HCT116 (cell line): ENCODE results near the gene ZNF341. TPM values are rescaled to one million over a fixed set of nuclear protein-coding genes. Genes with fewer than 3 reads are reported as not detected.

ENCODE experiments used
- ATAC-seq: fragments of 200-7000 bp; cut with Tn5 transposase; 2 replicates; pipeline ENCODE4 v1.9.1; 2020; ENCODE audit warnings: mild to moderate bottlenecking, moderate library complexity
- BruUV-seq: library from RNA; stranded (reverse); fragments of 400-500 nt; replicated peaks from 2 replicates; lab custom pipeline; 2021; lab: Mats Ljungman, UMichigan
- CTCF ChIA-PET: fragments of 300-600 bp; sonication (Branson Sonifier 250); formaldehyde crosslinking; loops from one replicate; lab custom pipeline; 2021; ENCODE audit warnings: antibody characterized with exemption; lab: Charles Lee
- POLR2A ChIA-PET: fragments of 300-600, 350-600 bp; sonication (Branson Sonifier 250); formaldehyde crosslinking; loops from one replicate; lab custom pipeline; 2021; ENCODE audit warnings: antibody characterized with exemption; lab: Charles Lee
- RAD21 ChIA-PET, 2 experiments: fragments of 300-600 bp; sonication (Branson Sonifier 250); formaldehyde crosslinking; loops; one replicate each; lab custom pipeline; 2023; ENCODE audit warnings: low total read pairs in 2 of 2; ENCODE audit not compliant: uncharacterized antibody in 2 of 2, unreplicated experiment in 2 of 2, low non-redundant PET in 1 of 2; lab: Charles Lee
- DNase-seq: peaks from one replicate; pipeline ENCODE4 v3.0.0-alpha.2; 2010; ENCODE audit warnings: low read depth, low spot score
- H2AFZ ChIP-seq: fragments of 200-600 bp; shearing (Covaris generic), sonication (generic); 2 replicates; pipeline ENCODE4 v1.6.1; 2017; ENCODE audit warnings: low read depth, mixed run types, mixed read lengths, antibody characterized with exemption, low read length; ENCODE audit not compliant: poor library complexity, severe bottlenecking
- H3K27ac ChIP-seq: 2 replicates; pipeline ENCODE4 v1.5.1; 2012; ENCODE audit warnings: low read depth, low read length
- H3K27me3 ChIP-seq: fragments of 200-600 bp; sonication (generic); 2 replicates; pipeline ENCODE4 v1.6.1; 2016; ENCODE audit warnings: mixed run types, low read length, mixed read lengths; ENCODE audit not compliant: insufficient read depth
- H3K36me3 ChIP-seq, 2 experiments: fragments of 200-500 bp in 1 of 2; fragments of 200-600 bp in 1 of 2; sonication (Bioruptor generic) in 1 of 2; sonication (generic) in 1 of 2; 2 replicates each; pipeline versions ENCODE4 v1.5.1 to v1.6.1; 2014 to 2016; ENCODE audit warnings: low read length in 2 of 2, inconsistent platforms in 1 of 2, mixed read lengths in 1 of 2, mixed run types in 1 of 2; ENCODE audit not compliant: insufficient read depth in 2 of 2, control insufficient read depth in 1 of 2
- H3K4me1 ChIP-seq, 2 experiments: fragments of 200-600 bp in 1 of 2; sonication (generic) in 1 of 2; 2 replicates each; pipeline versions ENCODE4 v1.5.1 to v1.6.1; 2012 to 2017; ENCODE audit warnings: low read length in 2 of 2, inconsistent platforms in 1 of 2, mild to moderate bottlenecking in 1 of 2, mixed read lengths in 1 of 2, mixed run types in 1 of 2, moderate library complexity in 1 of 2; ENCODE audit not compliant: insufficient read depth in 2 of 2, control insufficient read depth in 1 of 2
- H3K4me2 ChIP-seq: fragments of 200-600 bp; sonication (generic); 2 replicates; pipeline ENCODE4 v1.6.1; 2017; ENCODE audit warnings: mixed run types, low read length, mixed read lengths
- H3K4me3 ChIP-seq, 2 experiments: fragments of 200-600 bp in 1 of 2; sonication (generic) in 1 of 2; replicated peaks in 1 of 2; 2 replicates each; pipeline ENCODE4 v1.5.1; 2011 to 2016; ENCODE audit warnings: low read length in 2 of 2, control low read depth in 1 of 2, low read depth in 1 of 2, mild to moderate bottlenecking in 1 of 2, mixed read lengths in 1 of 2, mixed run types in 1 of 2
- H3K79me2 ChIP-seq: fragments of 200-600 bp; sonication (generic); 2 replicates; pipeline ENCODE4 v1.6.1; 2017; ENCODE audit warnings: mild to moderate bottlenecking, mixed run types, low read length, moderate library complexity, mixed read lengths; ENCODE audit not compliant: insufficient read depth
- H3K9ac ChIP-seq: fragments of 200-600 bp; sonication (generic); 2 replicates; pipeline ENCODE4 v1.6.1; 2016; ENCODE audit warnings: low read length, mixed read lengths
- H3K9me2 ChIP-seq: fragments of 200-600 bp; sonication (generic), shearing (Covaris generic); 2 replicates; pipeline ENCODE4 v1.6.1; 2017; ENCODE audit warnings: mixed run types, mild to moderate bottlenecking, moderate library complexity; ENCODE audit not compliant: insufficient read depth
- H3K9me3 ChIP-seq, 2 experiments: fragments of 200-500 bp in 1 of 2; fragments of 200-600 bp in 1 of 2; sonication (Bioruptor generic) in 1 of 2; sonication (generic) in 1 of 2; 2 replicates each; pipeline ENCODE4 v1.6.1; 2014 to 2017; ENCODE audit warnings: low read length in 2 of 2, mixed read lengths in 2 of 2, inconsistent platforms in 1 of 2, low read depth in 1 of 2, mild to moderate bottlenecking in 1 of 2, mixed run types in 1 of 2, moderate library complexity in 1 of 2; ENCODE audit not compliant: control insufficient read depth in 1 of 2, insufficient read depth in 1 of 2
- H4K20me1 ChIP-seq: fragments of 200-600 bp; sonication (generic), shearing (Covaris generic); 2 replicates; pipeline ENCODE4 v1.6.1; 2017; ENCODE audit warnings: mixed run types, mild to moderate bottlenecking, moderate library complexity; ENCODE audit not compliant: insufficient read depth
- CBX3 ChIP-seq: IDR thresholded peaks from 2 replicates; pipeline ENCODE4 v1.6.1; 2012; ENCODE audit warnings: low read depth
- CEBPB ChIP-seq: IDR thresholded peaks from 2 replicates; pipeline ENCODE4 v1.6.1; 2012; ENCODE audit warnings: low read depth
- CTCF ChIP-seq, 3 experiments: fragments of 200-600 bp in 1 of 3; sonication (generic) in 1 of 3; IDR thresholded peaks in 2 of 3; conservative IDR thresholded peaks in 1 of 3; 2 replicates each; pipeline ENCODE4 v1.5.1; 2012 to 2017; ENCODE audit warnings: low read depth in 2 of 3, low read length in 2 of 3, antibody characterized with exemption in 1 of 3, borderline replicate concordance in 1 of 3, control low read depth in 1 of 3, mild to moderate bottlenecking in 1 of 3, mixed read lengths in 1 of 3, mixed run types in 1 of 3, moderate library complexity in 1 of 3; ENCODE audit not compliant: insufficient read depth in 1 of 3
- EGR1 ChIP-seq: IDR thresholded peaks from 2 replicates; pipeline ENCODE4 v1.6.1; 2012; ENCODE audit warnings: low read depth
- EZH2phosphoT487 ChIP-seq: fragments of 200-600 bp; IDR thresholded peaks from 2 replicates; pipeline ENCODE4 v1.6.1; 2018; ENCODE audit warnings: antibody characterized with exemption, borderline replicate concordance
- FOSL1 ChIP-seq: IDR thresholded peaks from 2 replicates; pipeline ENCODE4 v1.6.1; 2012; ENCODE audit warnings: low read depth
- JUND ChIP-seq: IDR thresholded peaks from 2 replicates; pipeline ENCODE4 v1.6.1; 2012
- POLR2A ChIP-seq: IDR thresholded peaks from 2 replicates; pipeline ENCODE4 v1.7.0; 2011; ENCODE audit warnings: borderline replicate concordance; ENCODE audit not compliant: insufficient read depth, insufficient read length; ENCODE audit errors: extremely low read depth
- POLR2AphosphoS5 ChIP-seq: IDR thresholded peaks from 2 replicates; pipeline ENCODE4 v1.6.1; 2011; ENCODE audit warnings: mild to moderate bottlenecking, low read depth, low read length, moderate library complexity
- REST ChIP-seq: IDR thresholded peaks from 2 replicates; pipeline ENCODE4 v1.6.1; 2012; ENCODE audit warnings: low read depth
- SP1 ChIP-seq: IDR thresholded peaks from 2 replicates; pipeline ENCODE4 v1.6.1; 2012; ENCODE audit warnings: low read depth
- ZBTB33 ChIP-seq: IDR thresholded peaks from 2 replicates; pipeline ENCODE4 v1.6.1; 2011; ENCODE audit warnings: mild to moderate bottlenecking, low read length, moderate library complexity; ENCODE audit not compliant: insufficient replicate concordance; ENCODE audit errors: extremely low read depth
- ZFX ChIP-seq: fragments of 450-650 bp; IDR thresholded peaks from 2 replicates; pipeline ENCODE4 v1.6.1; 2017
- ZNF274 ChIP-seq: fragments of 200-500 bp; sonication (Bioruptor generic); IDR thresholded peaks from 2 replicates; pipeline ENCODE4 v1.6.1; 2014; ENCODE audit warnings: mild to moderate bottlenecking, low read depth, low read length, inconsistent platforms
- intact Hi-C: fragments of 100-400 bp; cut with micrococcal nuclease; formaldehyde crosslinking; loops from 2 replicates; pipeline ENCODE4 v1.10.0; 2022
- total RNA-seq: library from RNA; stranded (reverse); gene quantifications from one replicate; pipeline ENCODE4 v1.2.1, GENCODE V29; 2021; ENCODE audit not compliant: unreplicated experiment
- TF ChIP-seq, protein P1 (sequence below): IDR thresholded peaks from 2 replicates; pipeline ENCODE4 v1.6.1; 2012

The ZNF341 gene
- total RNA-seq, 1 experiment from 2014 or later: 4.9 TPM

DNA sequence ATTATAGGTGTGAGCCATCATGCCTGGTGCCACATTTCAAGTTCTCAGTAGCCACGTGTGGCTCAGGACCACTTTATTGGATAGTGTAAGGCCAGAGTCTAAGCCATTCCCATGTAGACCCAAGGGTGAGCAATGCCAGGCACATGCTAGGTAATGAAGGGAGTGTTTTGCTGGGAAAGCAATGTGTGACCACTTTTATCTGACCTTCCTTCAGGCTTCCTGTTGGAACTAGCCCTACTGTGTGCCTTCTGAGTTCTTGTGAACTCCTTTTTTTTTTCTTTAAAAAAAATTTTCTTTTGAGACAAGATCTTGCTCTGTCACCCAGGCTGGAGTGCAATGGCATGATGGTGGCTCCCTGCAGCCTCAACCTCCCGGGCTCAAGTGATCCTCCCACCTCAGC lies 33.3 kb downstream of the ZNF341 start:
- no TSS peak for BruUV-seq
- DNase-seq: no peak

More for the DNA sequence above, 33.3 kb downstream of the ZNF341 start:
- no peaks in the 10 kb centered on the region for H3K4me1 ChIP-seq
- H3K79me2 ChIP-seq: no peaks in the 10 kb centered on the region
- no peak for ATAC-seq
- TF ChIP-seq CEBPB (no peak), EGR1 (no peak), REST (no peak), JUND (no peak), CTCF (IDR thresholded peaks at IDR 0.05 in 2 of 3, conservative IDR thresholded peaks at IDR 0.05 in 1 of 3; ENCODE audit: borderline replicate concordance in 1 of 3, insufficient read depth in 1 of 3, low read depth in 2 of 3, low read length in 2 of 3) (no peak), ZBTB33 (no peak), ZFX (no peak), CBX3 (no peak), SP1 (no peak), ZNF274 (no peak), POLR2A (no peak), POLR2AphosphoS5 (no peak), EZH2phosphoT487 (no peak), FOSL1 (no peak)
- TF ChIP-seq, protein P1, sequence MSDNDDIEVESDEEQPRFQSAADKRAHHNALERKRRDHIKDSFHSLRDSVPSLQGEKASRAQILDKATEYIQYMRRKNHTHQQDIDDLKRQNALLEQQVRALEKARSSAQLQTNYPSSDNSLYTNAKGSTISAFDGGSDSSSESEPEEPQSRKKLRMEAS: no peak
- intact Hi-C loops: no loop called here
- no peak overlapping the region for H3K4me2 ChIP-seq
- no peaks in the 10 kb centered on the region; a peak in 1 of 4 replicates for H3K36me3 ChIP-seq
- no peak overlapping the region for H2AFZ ChIP-seq
- no peaks in the 10 kb centered on the region for H3K27me3 ChIP-seq
- H3K9ac ChIP-seq: no peak overlapping the region
- ChIA-PET RAD21 (no interaction called here), CTCF (no interaction called here), POLR2A (no interaction called here)
- no peaks in the 10 kb centered on the region for H3K9me2 ChIP-seq
- H4K20me1 ChIP-seq: no peaks in the 10 kb centered on the region
- no peak overlapping the region for H3K4me3 ChIP-seq
- H3K27ac ChIP-seq: no peak overlapping the region
- H3K9me3 ChIP-seq: no peaks in the 10 kb centered on the region
